Activated T-cell treated with anti-CD3 and anti-CD28 coated beads, Interleukin-2, amount 50 U/mL, for 48 hours (primary cell): ENCODE results near the gene C4orf46.

Experiments used
- DNase-seq, 2 experiments: peaks; one replicate each; pipeline ENCODE4 v3.0.0-alpha.2; 2020

C4orf46 gene

GRCh38 chr4:158649111-158649680 lies 22.5 kb downstream of the C4orf46 start:
- no peak for DNase-seq

- DNase-seq: no peak
Observed at GRCh38 chr4:158644760-158645159, 26.9 kb downstream of the C4orf46 start.

GRCh38 chr4:158644356-158644755 lies 27.3 kb downstream of the C4orf46 start:
- DNase-seq: no peak

GRCh38 chr4:158636619-158637018 lies 35.1 kb downstream of the C4orf46 start:
- no peak for DNase-seq

- DNase-seq: no peak
Observed at GRCh38 chr4:158630893-158631292, 40.8 kb downstream of the C4orf46 start.

GRCh38 chr4:158625544-158625943 lies 46.1 kb downstream of the C4orf46 start:
- no peak for DNase-seq

- no peak for DNase-seq
Observed at GRCh38 chr4:158624889-158625478, 46.7 kb downstream of the C4orf46 start.

- DNase-seq: no peak
Observed at GRCh38 chr4:158622251-158622650, 49.4 kb downstream of the C4orf46 start.

- no peak for DNase-seq
Observed at GRCh38 chr4:158621729-158622128, 50.0 kb downstream of the C4orf46 start.

- no peak for DNase-seq
Observed at GRCh38 chr4:158617956-158618355, 53.7 kb downstream of the C4orf46 start.
